ENCODE results near the gene KCNK4. TPM values are rescaled to one million over a fixed set of nuclear protein-coding genes. Genes with fewer than 3 reads are reported as not detected.
"Not testable (repeated sequence)": the region's sequence is repeated elsewhere in the genome, so short reads cannot be mapped to it uniquely, and the experiment has no call there.

Gene KCNK4
- under 1 TPM in 5 of 8 experiments, not detected in 3; 0.25 to 0.78 (median 0.61) TPM for total RNA-seq

DNA sequence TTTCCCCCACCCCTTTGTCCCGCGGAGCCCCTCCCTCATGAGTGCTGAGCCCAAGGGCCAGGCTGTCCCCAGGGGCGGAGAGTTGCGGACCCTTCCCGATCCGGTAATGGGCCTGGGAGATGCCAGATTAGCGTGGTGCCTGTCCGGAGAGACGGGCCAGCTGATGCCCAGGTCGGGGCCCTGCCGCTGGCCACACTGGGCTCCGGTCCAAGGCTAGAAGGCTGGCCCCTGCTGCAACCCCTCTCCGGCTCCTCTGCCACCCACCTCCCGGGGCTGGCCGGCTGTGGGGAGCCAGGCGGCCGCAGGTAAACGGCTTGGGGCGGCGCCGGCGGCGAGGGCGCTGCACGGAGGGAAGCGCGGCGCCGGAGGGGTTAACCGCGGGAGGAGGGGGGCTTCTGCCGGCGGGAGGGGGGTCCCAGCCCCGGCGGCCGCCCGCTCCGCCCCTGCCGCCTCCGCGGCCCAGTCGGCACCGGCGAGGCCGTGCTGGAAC, at the start of gene KCNK4:
TSS of gene KCNK4 (plus strand) at position 41 of the 490 bp plus-strand sequence. CDS start 1,717 bp downstream, outside the sequence.
- peak in 4 of 8 experiments; percentile 3 to 22 (median 6) for ATAC-seq (replicated peaks in 6 of 8)
- Histone ChIP-seq H3K4me3 (peak within 1 kb of the TSS; percentile 29 to 39 (median 34)), H3K4me1 (replicated peaks in 1 of 2) (peaks cover 7 to 8% of the 10 kb centered on the region in 2 donors), H3K27ac (no peak within 1 kb of the TSS)
- no CpG with 5 or more reads among the region's 45 CpGs for WGBS, 10 experiments
- in situ Hi-C loops (cut with MboI; ENCODE audit: low pct_unique_long_range_greater_than_20kb in 2 of 9, low sequenced_read_pairs in 9 of 9, unreplicated experiment in 9 of 9) = no loop called here

DNA sequence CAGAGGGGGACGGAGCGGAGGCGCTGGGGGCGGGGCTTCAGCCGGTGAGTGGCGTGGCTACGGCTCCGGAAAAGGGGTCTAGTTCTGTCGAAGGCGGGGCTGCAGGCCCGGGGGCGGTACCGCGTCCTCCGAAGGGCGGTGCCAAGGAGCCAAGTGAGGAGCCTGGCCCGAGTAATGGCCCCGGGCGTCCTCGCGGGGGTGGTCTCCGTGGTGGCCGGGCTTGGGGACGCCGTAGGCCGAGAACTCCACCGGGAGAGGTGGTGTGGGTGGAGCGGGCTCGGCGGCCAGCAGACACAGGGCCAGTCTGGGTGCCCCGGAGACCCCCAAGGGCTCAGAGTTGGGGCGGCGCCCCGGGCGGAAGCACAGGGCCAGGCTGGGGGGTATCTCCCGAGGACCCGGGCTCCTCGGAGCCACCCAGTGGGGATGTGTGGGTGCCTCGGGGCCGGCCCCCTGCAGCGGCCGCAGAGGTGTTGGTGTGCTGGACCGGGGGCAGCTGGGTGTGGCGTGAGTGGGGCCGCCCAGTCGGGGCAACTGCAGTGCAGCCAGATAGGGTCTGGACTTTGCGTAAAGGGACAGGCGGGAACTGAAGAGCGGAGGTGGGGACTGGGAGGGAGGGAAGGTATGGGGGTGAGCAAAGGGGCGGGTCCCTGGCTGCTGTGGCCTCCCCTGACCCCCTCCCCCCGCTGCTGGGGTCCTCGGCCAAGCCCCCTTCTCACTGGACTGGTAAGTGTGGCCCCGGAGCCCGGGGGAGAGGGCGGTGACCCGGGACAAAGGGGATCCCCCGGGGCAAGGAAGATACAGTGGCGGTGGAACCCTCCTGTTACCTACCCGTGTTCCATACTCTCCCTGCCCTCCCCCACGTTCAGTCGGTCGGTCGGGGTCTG, 49.4 kb upstream of the KCNK4 start:
- H3K4me1 ChIP-seq (replicated peaks in 1 of 2) = peaks cover 11 to 17% of the 10 kb centered on the region in 2 donors
- 0% methylated on average over 1 to 2 of the region's 63 CpGs; no CpG with 5 or more reads in 6 of the 10 experiments for WGBS, 10 experiments
- ATAC-seq (replicated peaks in 6 of 8) = peak; percentile 1 to 16 (median 4)
- peak overlapping the region; percentile 79 to 90 for H3K27ac ChIP-seq
- peak overlapping the region; percentile 52 to 81 (median 65) for H3K4me3 ChIP-seq
- in situ Hi-C loops (cut with MboI; ENCODE audit: low pct_unique_long_range_greater_than_20kb in 2 of 9, low sequenced_read_pairs in 9 of 9, unreplicated experiment in 9 of 9) = no loop called here

DNA sequence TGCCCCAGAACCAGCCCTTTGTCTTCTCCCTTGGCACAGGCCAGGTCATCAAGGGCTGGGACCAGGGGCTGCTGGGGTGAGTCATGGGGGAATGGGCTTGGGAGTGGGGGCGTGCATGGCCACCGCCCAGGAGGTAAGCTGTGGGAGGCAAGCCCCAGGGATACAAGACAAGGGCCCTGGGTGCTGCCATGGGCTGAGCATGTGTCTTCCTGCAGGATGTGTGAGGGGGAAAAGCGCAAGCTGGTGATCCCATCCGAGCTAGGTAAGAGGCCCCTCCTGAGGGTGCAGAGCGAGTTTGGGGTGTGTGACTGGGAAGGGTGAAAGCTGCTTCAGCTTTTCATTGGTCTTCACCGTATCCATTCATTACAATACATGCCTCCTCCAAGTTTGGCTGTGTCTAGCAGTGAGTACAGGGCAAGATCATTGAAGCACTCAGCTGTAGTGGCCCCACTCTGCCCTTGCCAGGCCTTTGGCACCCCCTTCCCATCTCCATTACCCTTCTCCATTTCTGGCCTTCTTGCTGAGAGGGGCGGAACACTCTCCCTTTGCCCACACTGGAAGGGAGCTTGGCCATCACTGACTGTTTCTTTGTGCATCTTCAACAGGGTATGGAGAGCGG, 47.8 kb upstream of the KCNK4 start:
- Histone ChIP-seq H3K4me1 (replicated peaks in 1 of 2) (peaks cover 16 to 22% of the 10 kb centered on the region in 2 donors), H3K27ac (no peak overlapping the region), H3K4me3 (peak overlapping the region in 1 of 5 donors; percentile 81)
- ATAC-seq (replicated peaks in 6 of 8) = no peak
- in situ Hi-C loops (cut with MboI; ENCODE audit: low pct_unique_long_range_greater_than_20kb in 2 of 9, low sequenced_read_pairs in 9 of 9, unreplicated experiment in 9 of 9) = no loop called here
- WGBS, 10 experiments = 83 to 100% (median 100%) methylated on average over 1 to 2 of the region's 8 CpGs; no CpG with 5 or more reads in 7 of the 10 experiments

DNA sequence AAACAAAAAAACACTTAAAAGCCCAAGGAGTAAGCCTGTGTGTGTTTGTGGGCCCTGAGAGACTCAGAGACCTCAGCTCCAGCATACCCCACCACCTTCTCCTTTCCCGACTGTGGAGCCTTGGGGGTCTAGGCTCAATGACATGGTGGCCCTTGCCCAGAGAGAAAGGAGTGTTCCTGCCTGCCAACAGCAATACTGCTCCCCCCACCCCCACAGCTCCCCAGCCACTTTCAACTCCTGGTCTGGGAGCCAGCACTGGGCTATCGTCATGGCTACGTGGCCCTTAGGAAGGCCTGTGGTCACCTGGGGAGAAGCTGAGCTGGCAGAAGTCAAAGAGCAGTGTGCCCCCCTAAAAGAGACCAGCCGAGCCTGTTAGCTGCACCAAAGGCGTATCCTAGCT, 47.0 kb upstream of the KCNK4 start:
- Histone ChIP-seq H3K27ac (no peak overlapping the region), H3K4me3 (no peak overlapping the region), H3K4me1 (replicated peaks in 1 of 2) (peaks cover 16 to 24% of the 10 kb centered on the region in 2 donors)
- in situ Hi-C loops (cut with MboI; ENCODE audit: low pct_unique_long_range_greater_than_20kb in 2 of 9, low sequenced_read_pairs in 9 of 9, unreplicated experiment in 9 of 9) = no loop called here
- WGBS, 10 experiments = 33 to 90% (median 60%) methylated on average over 1 to 5 of the region's 5 CpGs; no CpG with 5 or more reads in 7 of the 10 experiments
- no peak for ATAC-seq (replicated peaks in 6 of 8)

- no peak for ATAC-seq (replicated peaks in 6 of 8)
- Histone ChIP-seq H3K27ac (peak overlapping the region in 1 of 2 donors; percentile 91), H3K4me1 (replicated peaks in 1 of 2) (peaks cover 13 to 26% of the 10 kb centered on the region in 2 donors), H3K4me3 (peak overlapping the region in 4 of 5 donors; percentile 52 to 92 (median 79))
- WGBS, 10 experiments = no CpG with 5 or more reads among the region's 6 CpGs
- in situ Hi-C loops (cut with MboI; ENCODE audit: low pct_unique_long_range_greater_than_20kb in 2 of 9, low sequenced_read_pairs in 9 of 9, unreplicated experiment in 9 of 9) = no loop called here
These were observed 46.1 kb upstream of the KCNK4 start for GRCh38 chr11:64244966-64245365.

GRCh38 chr11:64245401-64245796, 45.7 kb upstream of the KCNK4 start:
- WGBS, 10 experiments = no CpG with 5 or more reads among the region's 6 CpGs

GRCh38 chr11:64245797-64246620, 45.1 kb upstream of the KCNK4 start:
- in situ Hi-C loops (cut with MboI; ENCODE audit: low pct_unique_long_range_greater_than_20kb in 2 of 9, low sequenced_read_pairs in 9 of 9, unreplicated experiment in 9 of 9) = no loop called here
- ATAC-seq (replicated peaks in 6 of 8) = peak in 4 of 8 experiments; percentile 0 to 5 (median 2)
- WGBS, 10 experiments = 0% methylated on average over 3 to 4 of the region's 46 CpGs; no CpG with 5 or more reads in 8 of the 10 experiments
- Histone ChIP-seq H3K4me3 (peak overlapping the region; percentile 52 to 92 (median 77)), H3K27ac (peak overlapping the region; percentile 90 to 91), H3K4me1 (replicated peaks in 1 of 2) (peaks cover 14 to 30% of the 10 kb centered on the region in 2 donors)

More at GRCh38 chr11:64245401-64245796, 45.7 kb upstream of the KCNK4 start:
- in situ Hi-C loops (cut with MboI; ENCODE audit: low pct_unique_long_range_greater_than_20kb in 2 of 9, low sequenced_read_pairs in 9 of 9, unreplicated experiment in 9 of 9) = no loop called here
- Histone ChIP-seq H3K27ac (peak overlapping the region; percentile 90 to 91), H3K4me3 (peak overlapping the region; percentile 52 to 92 (median 77)), H3K4me1 (replicated peaks in 1 of 2) (peaks cover 10 to 25% of the 10 kb centered on the region in 2 donors)
- no peak for ATAC-seq (replicated peaks in 6 of 8)

- Histone ChIP-seq H3K4me3 (peak overlapping the region; percentile 52 to 92 (median 77)), H3K4me1 (replicated peaks in 1 of 2) (peaks cover 14 to 30% of the 10 kb centered on the region in 2 donors), H3K27ac (peak overlapping the region; percentile 90 to 91)
- ATAC-seq (replicated peaks in 6 of 8) = peak; percentile 5 to 25 (median 12)
- no CpG with 5 or more reads among the region's 43 CpGs for WGBS, 10 experiments
- in situ Hi-C loops (cut with MboI; ENCODE audit: low pct_unique_long_range_greater_than_20kb in 2 of 9, low sequenced_read_pairs in 9 of 9, unreplicated experiment in 9 of 9) = not testable (repeated sequence)
These were observed 44.6 kb upstream of the KCNK4 start for GRCh38 chr11:64246621-64246870.

- WGBS, 10 experiments = 0 to 4% (median 0%) methylated on average over 2 to 9 of the region's 74 CpGs; no CpG with 5 or more reads in 7 of the 10 experiments
- ATAC-seq (replicated peaks in 6 of 8) = peak; percentile 42 to 74 (median 69)
- peak within 1 kb of the TSS; percentile 52 to 92 (median 77) for H3K4me3 ChIP-seq
- peaks cover 17 to 30% of the 10 kb centered on the region in 2 donors for H3K4me1 ChIP-seq (replicated peaks in 1 of 2)
- peak within 1 kb of the TSS; percentile 90 to 91 for H3K27ac ChIP-seq
- in situ Hi-C loops (cut with MboI; ENCODE audit: low pct_unique_long_range_greater_than_20kb in 2 of 9, low sequenced_read_pairs in 9 of 9, unreplicated experiment in 9 of 9) = no loop called here
These were observed 44.0 kb upstream of the KCNK4 start, which contains the start of gene PPP1R14B for GRCh38 chr11:64246871-64247728. TSS of gene PPP1R14B (minus strand) at chr11:64246943. CDS start at chr11:64246673, 270 bp downstream.

GRCh38 chr11:64247729-64248531, 43.2 kb upstream of the KCNK4 start:
- no peak overlapping the region for H3K27ac ChIP-seq
- 0 to 77% (median 63%) methylated on average over 2 to 21 of the region's 31 CpGs; no CpG with 5 or more reads in 1 of the 10 experiments for WGBS, 10 experiments
- H3K4me3 ChIP-seq = peak overlapping the region; percentile 52 to 92 (median 77)
- in situ Hi-C loops (cut with MboI; ENCODE audit: low pct_unique_long_range_greater_than_20kb in 2 of 9, low sequenced_read_pairs in 9 of 9, unreplicated experiment in 9 of 9) = no loop called here
- peak; percentile 0 to 7 (median 2) for ATAC-seq (replicated peaks in 6 of 8)
- H3K4me1 ChIP-seq (replicated peaks in 1 of 2) = peaks cover 14 to 29% of the 10 kb centered on the region in 2 donors

DNA sequence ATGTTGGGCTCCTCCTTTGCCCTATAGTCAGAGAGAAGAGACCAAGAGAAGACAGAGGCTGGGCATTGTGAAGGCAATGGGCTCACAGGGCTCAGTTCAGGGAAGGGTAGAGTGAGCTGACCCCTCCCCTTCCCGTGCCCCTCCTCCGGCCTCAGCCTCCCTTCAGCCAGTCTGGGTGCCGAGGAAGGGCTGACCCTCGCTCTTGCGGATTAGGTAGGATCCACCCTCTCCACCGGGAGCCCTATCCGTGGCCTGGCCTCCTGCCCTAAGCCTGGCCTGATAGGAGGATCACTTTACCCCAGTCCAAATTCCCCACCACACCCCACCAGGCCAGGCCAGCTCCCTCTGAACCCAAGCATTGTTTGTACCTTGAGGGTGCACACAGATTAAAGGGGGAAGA, 42.5 kb upstream of the KCNK4 start:
- peaks cover 14 to 29% of the 10 kb centered on the region in 2 donors for H3K4me1 ChIP-seq (replicated peaks in 1 of 2)
- H3K4me3 ChIP-seq = no peak overlapping the region
- WGBS, 10 experiments = no CpG with 5 or more reads among the region's 7 CpGs
- no peak for ATAC-seq (replicated peaks in 6 of 8)
- in situ Hi-C loops (cut with MboI; ENCODE audit: low pct_unique_long_range_greater_than_20kb in 2 of 9, low sequenced_read_pairs in 9 of 9, unreplicated experiment in 9 of 9) = no loop called here
- no peak overlapping the region for H3K27ac ChIP-seq
